ENCODE data around the gene CAPS2. TPM values are rescaled to one million over a fixed set of nuclear protein-coding genes. Genes with fewer than 3 reads are reported as not detected.

Gene CAPS2
- total and polyA plus RNA-seq, 10 of the 15 experiments (the other 5 are each of a cell fraction or from before 2014, with no cell fraction given): 2.0 to 6.4 (median 4.2) TPM

GRCh38 chr12:75305412-75306332 lies 24.5 kb downstream of the CAPS2 start (continued):
- TF ChIP-seq ZNF687 (IDR thresholded peaks at IDR 0.05) (no peak), CTCF (IDR thresholded peaks at IDR 0.05 in 2 of 3, conservative IDR thresholded peaks at IDR 0.05 in 1 of 3; ENCODE audit: control insufficient read depth in 2 of 3, extremely low read depth in 1 of 3, insufficient read depth in 1 of 3, low read depth in 3 of 3, low read length in 3 of 3) (no peak), USF2 (IDR thresholded peaks at IDR 0.05; ENCODE audit: borderline replicate concordance, low read depth, low read length) (no peak), SPI1 (IDR thresholded peaks at IDR 0.05; ENCODE audit: borderline replicate concordance, insufficient read depth, low read depth, low read length) (no peak)
